HepG2 (cell line): Measurements from ENCODE around the gene KCNH1. TPM values are rescaled to one million over a fixed set of nuclear protein-coding genes. Genes with fewer than 3 reads are reported as not detected.

Experiments used
- ATAC-seq: fragments of 200-7000 bp; cut with Tn5 transposase; 3 replicates; pipeline ENCODE4 v1.9.1; 2020; ENCODE audit warnings: mild to moderate bottlenecking, moderate library complexity
- BruUV-seq: library from RNA; stranded (reverse); fragments of 400-500 nt; replicated peaks from 2 replicates; lab custom pipeline; 2021; lab: Mats Ljungman, UMichigan
- CTCF ChIA-PET: fragments of 300-600 bp; formaldehyde crosslinking; extraction: SDS; loops from one replicate; lab custom pipeline; 2021; ENCODE audit warnings: low total read pairs, inconsistent platforms, low intra/inter-chr PET ratio; lab: Yijun Ruan, JAX
- POLR2A ChIA-PET: fragments of 350-600 bp; sonication (Branson Sonifier 250); formaldehyde crosslinking; loops from one replicate; lab custom pipeline; 2020; ENCODE audit warnings: antibody characterized with exemption, inconsistent platforms; lab: Yijun Ruan, JAX
- DNase-seq: peaks from one replicate; pipeline ENCODE4 v3.0.0-alpha.2; 2015; ENCODE audit warnings: low spot score
- FAIRE-seq: peaks from 3 replicates; lab custom pipeline; 2011; peaks lifted over from hg19 to GRCh38; lab: Jason Lieb, UNC
- H2AFZ ChIP-seq: one replicate; pipeline ENCODE4 v1.6.1; 2011; ENCODE audit warnings: low read length, inconsistent platforms
- H3K27ac ChIP-seq: fragments of 300-600 bp; 3 replicates; pipeline ENCODE4 v1.8.0; 2011; ENCODE audit warnings: mixed run types, mild to moderate bottlenecking, mixed read lengths, low read length, inconsistent platforms; ENCODE audit not compliant: insufficient read depth; ENCODE audit errors: extremely low read length
- H3K27me3 ChIP-seq, 2 experiments: fragments of 200-600 bp in 1 of 2; 2 replicates in 1 of 2; 3 replicates in 1 of 2; pipeline versions ENCODE4 v1.6.0 to v1.8.0; 2011; ENCODE audit warnings: low read length in 2 of 2, mild to moderate bottlenecking in 2 of 2, moderate library complexity in 2 of 2, inconsistent platforms in 1 of 2; ENCODE audit not compliant: insufficient read depth in 2 of 2, control insufficient read depth in 1 of 2
- H3K36me3 ChIP-seq, 2 experiments: fragments of 200-600 bp in 1 of 2; replicated peaks in 1 of 2; 2 replicates in 1 of 2; 3 replicates in 1 of 2; pipeline versions ENCODE4 v1.5.1 to v1.8.0; 2011; ENCODE audit warnings: low read length in 2 of 2, inconsistent platforms in 1 of 2; ENCODE audit not compliant: insufficient read depth in 2 of 2, control insufficient read depth in 1 of 2
- H3K4me1 ChIP-seq: 2 replicates; pipeline ENCODE4 v1.5.1; 2012; ENCODE audit warnings: low read length, inconsistent platforms; ENCODE audit not compliant: insufficient read depth
- H3K4me2 ChIP-seq: 2 replicates; pipeline ENCODE4 v1.6.0; 2011; ENCODE audit warnings: low read depth, low read length, inconsistent platforms
- H3K4me3 ChIP-seq, 3 experiments: fragments of 200-600 bp in 1 of 3; sonication (generic), shearing (Covaris generic) in 1 of 3; replicated peaks in 1 of 3; 2 replicates each; pipeline ENCODE4 v1.5.1; 2011 to 2016; ENCODE audit warnings: low read length in 3 of 3, inconsistent platforms in 2 of 3, low read depth in 2 of 3, mild to moderate bottlenecking in 2 of 3, control low read depth in 1 of 3, mixed read lengths in 1 of 3; ENCODE audit not compliant: insufficient read depth in 1 of 3
- H3K79me2 ChIP-seq: one replicate; pipeline ENCODE4 v1.6.1; 2011; ENCODE audit warnings: low read length, inconsistent platforms; ENCODE audit not compliant: insufficient read depth
- H3K9ac ChIP-seq: 2 replicates; pipeline ENCODE4 v1.6.0; 2011; ENCODE audit warnings: mild to moderate bottlenecking, low read depth, low read length, inconsistent platforms; ENCODE audit not compliant: insufficient read depth
- H3K9me3 ChIP-seq: 2 replicates; pipeline ENCODE4 v1.5.1; 2012; ENCODE audit warnings: mild to moderate bottlenecking, low read length
- H4K20me1 ChIP-seq: 2 replicates; pipeline ENCODE4 v1.6.0; 2011; ENCODE audit warnings: inconsistent platforms, mild to moderate bottlenecking, low read length, moderate library complexity; ENCODE audit not compliant: insufficient read depth
- DNMT3B ChIP-seq: conservative IDR thresholded peaks from 2 replicates; pipeline ENCODE4 v1.6.1; 2016; ENCODE audit warnings: missing biosample characterization, control low read depth
- FOXM1 ChIP-seq: sonication (generic); formaldehyde crosslinking; IDR thresholded peaks from 2 replicates; pipeline ENCODE4 v1.5.0; 2020; ENCODE audit warnings: missing genetic modification reagents
- GZF1 ChIP-seq: sonication (generic); formaldehyde crosslinking; IDR thresholded peaks from 2 replicates; pipeline ENCODE4 v1.5.1; 2020; ENCODE audit warnings: mild to moderate bottlenecking, missing genetic modification reagents
- KLF11 ChIP-seq: IDR thresholded peaks from 2 replicates; pipeline ENCODE4 v1.6.1; 2016; ENCODE audit warnings: missing compliant biosample characterization
- POGZ ChIP-seq: sonication (generic); formaldehyde crosslinking; IDR thresholded peaks from 2 replicates; pipeline ENCODE4 v1.4.0; 2020; ENCODE audit warnings: mild to moderate bottlenecking, missing genetic modification reagents
- RARA ChIP-seq: IDR thresholded peaks from 2 replicates; pipeline ENCODE4 v1.6.1; 2016; ENCODE audit warnings: missing genetic modification reagents, missing compliant biosample characterization
- RFX1 ChIP-seq: fragments of 450-650 bp; IDR thresholded peaks from 2 replicates; pipeline ENCODE4 v1.6.1; 2017
- TERF1 ChIP-seq: sonication (generic); formaldehyde crosslinking; IDR thresholded peaks from 2 replicates; pipeline ENCODE4 v1.8.0; 2022; ENCODE audit warnings: mild to moderate bottlenecking, missing genetic modification reagents, moderate library complexity
- THAP7 ChIP-seq: sonication (generic); formaldehyde crosslinking; IDR thresholded peaks from 2 replicates; pipeline ENCODE4 v1.8.1; 2023; ENCODE audit warnings: mild to moderate bottlenecking, missing genetic modification reagents
- WIZ ChIP-seq: sonication (generic); formaldehyde crosslinking; IDR thresholded peaks from 2 replicates; pipeline ENCODE4 v1.5.1; 2020; ENCODE audit warnings: mild to moderate bottlenecking, missing genetic modification reagents
- ZNF101 ChIP-seq: sonication (generic); formaldehyde crosslinking; IDR thresholded peaks from 2 replicates; pipeline ENCODE4 v1.4.0; 2020; ENCODE audit warnings: mild to moderate bottlenecking, low read depth, missing genetic modification reagents, borderline replicate concordance
- WGBS: methylation state at CpG from one replicate; pipeline ENCODE4 v1.1.6; 2017; ENCODE audit warnings: low lambda C conversion rate; 5-methylcytosine and 5-hydroxymethylcytosine counted together
- in situ Hi-C: cut with HindIII; loops from 2 replicates; pipeline ENCODE4 v1.10.0; 2017; ENCODE audit warnings: low pct_unique_long_range_greater_than_20kb; ENCODE audit not compliant: extremely low pct_ligation_motif_present
- intact Hi-C: fragments of 100-400 bp; cut with micrococcal nuclease; formaldehyde crosslinking; loops from one replicate; pipeline ENCODE4 v1.10.0; 2022; ENCODE audit not compliant: unreplicated experiment
- polyA plus RNA-seq, 8 experiments: library from polyadenylated mRNA; depleted of rRNA in 3 of 8; stranded (reverse) in 7 of 8; unstranded in 1 of 8; fragments of >200 nt; fragmentation: Illumina TruSeq in 4 of 8; extraction: Trizol in 4 of 8; gene quantifications; 2 replicates each; pipeline versions ENCODE4 v1.2.1 to v1.2.3, GENCODE V29; 2011 to 2016; ENCODE audit warnings: low read depth in 4 of 8, missing spikeins in 1 of 8, mixed read lengths in 1 of 8; ENCODE audit not compliant: insufficient read depth in 1 of 8
- total RNA-seq, 5 experiments: library from RNA; depleted of rRNA; stranded (reverse); fragments of >200 nt; fragmentation: Illumina TruSeq; extraction: Trizol; gene quantifications; 2 replicates each; pipeline ENCODE4 v1.2.3, GENCODE V29; 2016; ENCODE audit warnings: low read depth in 1 of 5

The KCNH1 gene
- total and polyA plus RNA-seq, 2 of the 13 experiments (the other 11 are each of a cell fraction or from before 2014, with no cell fraction given), result not detected

GRCh38 chr1:210688512-210689234 lies 445.3 kb downstream of the KCNH1 start:
- Histone ChIP-seq H2AFZ (no peak overlapping the region), H3K4me2 (no peak overlapping the region), H4K20me1 (no peaks in the 10 kb centered on the region), H3K27me3 (no peaks in the 10 kb centered on the region), H3K79me2 (no peaks in the 10 kb centered on the region), H3K36me3 (no peaks in the 10 kb centered on the region), H3K9me3 (no peaks in the 10 kb centered on the region), H3K4me1 (no peaks in the 10 kb centered on the region)
- CTCF ChIA-PET, result no interaction called here
- POLR2A ChIA-PET, result no interaction called here
- 0% methylated on average over 1 of the region's 1 CpG for WGBS
- no peak for DNase-seq
- in situ Hi-C loops, result no loop called here
- FAIRE-seq, result no peak
- no peak for TF ChIP-seq GZF1 (CRISPR knock-in tag)
- TF ChIP-seq, all 625 proteins: peak for 0
- no peak for ATAC-seq
- H3K27ac ChIP-seq, result no peak overlapping the region
- H3K9ac ChIP-seq, result no peak overlapping the region
- H3K4me3 ChIP-seq, result no peak overlapping the region
- BruUV-seq, result no TSS peak
- intact Hi-C loops, result no loop called here

- Histone ChIP-seq H3K36me3 (no peaks in the 10 kb centered on the region), H3K4me1 (no peaks in the 10 kb centered on the region), H4K20me1 (no peaks in the 10 kb centered on the region), H3K9me3 (no peaks in the 10 kb centered on the region), H3K4me3 (no peak overlapping the region), H3K27ac (no peak overlapping the region), H3K9ac (no peak overlapping the region), H3K27me3 (no peaks in the 10 kb centered on the region), H3K4me2 (no peak overlapping the region), H2AFZ (no peak overlapping the region), H3K79me2 (no peaks in the 10 kb centered on the region)
- DNase-seq (no peak), FAIRE-seq (no peak), ATAC-seq (no peak)
- WGBS, result 7% methylated on average over 6 of the region's 7 CpGs
- TF ChIP-seq RFX1 (no peak), FOXM1 (CRISPR knock-in tag) (no peak), WIZ (no peak), TERF1 (CRISPR knock-in tag) (no peak), POGZ (CRISPR knock-in tag) (no peak), KLF11 (CRISPR knock-in tag) (no peak), DNMT3B (CRISPR knock-in tag) (no peak), THAP7 (CRISPR knock-in tag) (no peak), ZNF101 (CRISPR knock-in tag) (no peak), RARA (CRISPR knock-in tag) (no peak)
- POLR2A ChIA-PET, result no interaction called here
- in situ Hi-C loops, result no loop called here
- CTCF ChIA-PET, result no interaction called here
- intact Hi-C loops, result no loop called here
- BruUV-seq, result no TSS peak
Measured at GRCh38 chr1:210687582-210688279, 446.2 kb downstream of the KCNH1 start.
